Measurements from ENCODE around the gene STAU1. TPM values are rescaled to one million over a fixed set of nuclear protein-coding genes. Genes with fewer than 3 reads are reported as not detected.

STAU1 gene
- total RNA-seq, 1 donor from 2014 or later, result 115 TPM

- no peak for TF ChIP-seq CTCF (IDR thresholded peaks at IDR 0.05; ENCODE audit: unreplicated experiment)
- H3K4me3 Mint-ChIP-seq (ENCODE audit: unreplicated experiment), result no peak overlapping the region
- peaks cover 12% of the 10 kb centered on the region for H3K36me3 Mint-ChIP-seq (ENCODE audit: low read depth, unreplicated experiment)
- H3K27me3 Mint-ChIP-seq (ENCODE audit: unreplicated experiment), result no peaks in the 10 kb centered on the region
- H3K4me1 Mint-ChIP-seq (ENCODE audit: unreplicated experiment), result peaks cover 24% of the 10 kb centered on the region
- H3K27ac Mint-ChIP-seq (ENCODE audit: unreplicated experiment), result no peak overlapping the region
- DNase-seq (ENCODE audit: low spot score), result no peak
- H3K9me3 Mint-ChIP-seq (ENCODE audit: unreplicated experiment), result no peaks in the 10 kb centered on the region
These were observed 21.3 kb downstream of the STAU1 start for GRCh38 chr20:49166534-49167449.

GRCh38 chr20:49165611-49166010, 22.5 kb downstream of the STAU1 start:
- H3K36me3 Mint-ChIP-seq (ENCODE audit: low read depth, unreplicated experiment), result peaks cover 12% of the 10 kb centered on the region
- H3K27ac Mint-ChIP-seq (ENCODE audit: unreplicated experiment), result no peak overlapping the region
- no peaks in the 10 kb centered on the region for H3K27me3 Mint-ChIP-seq (ENCODE audit: unreplicated experiment)
- no peak for TF ChIP-seq CTCF (IDR thresholded peaks at IDR 0.05; ENCODE audit: unreplicated experiment)
- peaks cover 23% of the 10 kb centered on the region for H3K4me1 Mint-ChIP-seq (ENCODE audit: unreplicated experiment)
- DNase-seq (ENCODE audit: low spot score), result no peak
- H3K9me3 Mint-ChIP-seq (ENCODE audit: unreplicated experiment), result no peaks in the 10 kb centered on the region
- H3K4me3 Mint-ChIP-seq (ENCODE audit: unreplicated experiment), result peak overlapping the region; percentile 23

GRCh38 chr20:49163696-49164095, 24.4 kb downstream of the STAU1 start:
- H3K4me3 Mint-ChIP-seq (ENCODE audit: unreplicated experiment), result no peak overlapping the region
- DNase-seq (ENCODE audit: low spot score), result no peak
- peaks cover 17% of the 10 kb centered on the region for H3K4me1 Mint-ChIP-seq (ENCODE audit: unreplicated experiment)
- H3K9me3 Mint-ChIP-seq (ENCODE audit: unreplicated experiment), result no peaks in the 10 kb centered on the region
- H3K27ac Mint-ChIP-seq (ENCODE audit: unreplicated experiment), result no peak overlapping the region
- H3K27me3 Mint-ChIP-seq (ENCODE audit: unreplicated experiment), result no peaks in the 10 kb centered on the region
- peaks cover 8% of the 10 kb centered on the region for H3K36me3 Mint-ChIP-seq (ENCODE audit: low read depth, unreplicated experiment)
- TF ChIP-seq CTCF (IDR thresholded peaks at IDR 0.05; ENCODE audit: unreplicated experiment), result no peak

- Mint-ChIP-seq H3K9me3 (ENCODE audit: unreplicated experiment) (no peaks in the 10 kb centered on the region), H3K4me3 (ENCODE audit: unreplicated experiment) (no peak overlapping the region), H3K4me1 (ENCODE audit: unreplicated experiment) (peaks cover 10% of the 10 kb centered on the region), H3K36me3 (ENCODE audit: low read depth, unreplicated experiment) (peaks cover 11% of the 10 kb centered on the region), H3K27me3 (ENCODE audit: unreplicated experiment) (no peaks in the 10 kb centered on the region), H3K27ac (ENCODE audit: unreplicated experiment) (peak overlapping the region; percentile 61)
- DNase-seq (ENCODE audit: low spot score), result no peak
- no peak for TF ChIP-seq CTCF (IDR thresholded peaks at IDR 0.05; ENCODE audit: unreplicated experiment)
These were observed 26.5 kb downstream of the STAU1 start for GRCh38 chr20:49161428-49162152.
